Measurements from ENCODE around the gene ATOH8. TPM values are rescaled to one million over a fixed set of nuclear protein-coding genes. Genes with fewer than 3 reads are reported as not detected.
A peak's percentile ranks its signal among the peaks of the same experiment; 100 is the strongest.

ATOH8 gene
- total RNA-seq, 1 donor from 2014 or later: 7.7 TPM

- no peaks in the 10 kb centered on the region for H3K27me3 Mint-ChIP-seq (ENCODE audit: low read depth)
- H3K27ac Mint-ChIP-seq (ENCODE audit: unreplicated experiment): no peak overlapping the region
- peaks cover 69% of the 10 kb centered on the region for H3K4me1 Mint-ChIP-seq
- no peaks in the 10 kb centered on the region for H3K36me3 Mint-ChIP-seq (ENCODE audit: low read depth)
- no peak for DNase-seq (ENCODE audit: low read depth, low spot score)
- peak; percentile 51 for TF ChIP-seq CTCF (conservative IDR thresholded peaks at IDR 0.05)
- H3K9me3 Mint-ChIP-seq: no peaks in the 10 kb centered on the region
- H3K4me3 Mint-ChIP-seq: no peak overlapping the region
Observed at GRCh38 chr2:85769236-85769982, 15.6 kb downstream of the ATOH8 start.

- Mint-ChIP-seq H3K27me3 (ENCODE audit: low read depth) (no peaks in the 10 kb centered on the region), H3K4me1 (peaks cover 68% of the 10 kb centered on the region), H3K27ac (ENCODE audit: unreplicated experiment) (no peak overlapping the region), H3K9me3 (no peaks in the 10 kb centered on the region), H3K36me3 (ENCODE audit: low read depth) (no peaks in the 10 kb centered on the region), H3K4me3 (no peak overlapping the region)
- no peak for DNase-seq (ENCODE audit: low read depth, low spot score)
- no peak for TF ChIP-seq CTCF (conservative IDR thresholded peaks at IDR 0.05)
Observed at GRCh38 chr2:85769983-85770362, 16.2 kb downstream of the ATOH8 start.

- no peaks in the 10 kb centered on the region for H3K36me3 Mint-ChIP-seq (ENCODE audit: low read depth)
- no peak for TF ChIP-seq CTCF (conservative IDR thresholded peaks at IDR 0.05)
- H3K4me1 Mint-ChIP-seq: peaks cover 64% of the 10 kb centered on the region
Observed at GRCh38 chr2:85770369-85770768, 16.6 kb downstream of the ATOH8 start.

GRCh38 chr2:85770786-85771409, 17.1 kb downstream of the ATOH8 start:
- TF ChIP-seq CTCF (conservative IDR thresholded peaks at IDR 0.05): no peak
- DNase-seq (ENCODE audit: low read depth, low spot score): no peak
- H3K4me1 Mint-ChIP-seq: peaks cover 58% of the 10 kb centered on the region
- H3K36me3 Mint-ChIP-seq (ENCODE audit: low read depth): no peaks in the 10 kb centered on the region
- no peak overlapping the region for H3K27ac Mint-ChIP-seq (ENCODE audit: unreplicated experiment)
- no peaks in the 10 kb centered on the region for H3K9me3 Mint-ChIP-seq
- H3K27me3 Mint-ChIP-seq (ENCODE audit: low read depth): no peaks in the 10 kb centered on the region
- H3K4me3 Mint-ChIP-seq: no peak overlapping the region

More at GRCh38 chr2:85770369-85770768, 16.6 kb downstream of the ATOH8 start:
- Mint-ChIP-seq H3K27ac (ENCODE audit: unreplicated experiment) (no peak overlapping the region), H3K9me3 (no peaks in the 10 kb centered on the region), H3K4me3 (no peak overlapping the region), H3K27me3 (ENCODE audit: low read depth) (no peaks in the 10 kb centered on the region)
- no peak for DNase-seq (ENCODE audit: low read depth, low spot score)

- no peak overlapping the region for H3K27ac Mint-ChIP-seq (ENCODE audit: unreplicated experiment)
- H3K27me3 Mint-ChIP-seq (ENCODE audit: low read depth): no peaks in the 10 kb centered on the region
- H3K9me3 Mint-ChIP-seq: no peaks in the 10 kb centered on the region
- no peak overlapping the region for H3K4me3 Mint-ChIP-seq
- no peak for DNase-seq (ENCODE audit: low read depth, low spot score)
- H3K4me1 Mint-ChIP-seq: peaks cover 52% of the 10 kb centered on the region
- no peak for TF ChIP-seq CTCF (conservative IDR thresholded peaks at IDR 0.05)
- H3K36me3 Mint-ChIP-seq (ENCODE audit: low read depth): no peaks in the 10 kb centered on the region
Observed at GRCh38 chr2:85771486-85771885, 17.7 kb downstream of the ATOH8 start.

All from neural crest cell (in vitro differentiated cells).